Stimulated activated CD4-positive, alpha-beta T cell treated with anti-CD3 and anti-CD28 coated beads, Interleukin-1b, Interleukin-23, amount 100 ng/mL, for 1 hour (primary cell): ENCODE results near the gene OBSCN.

Experiments
- DNase-seq, 2 donors: peaks; one replicate each; pipeline ENCODE4 v3.0.0-alpha.2; 2020; ENCODE audit warnings: low read depth in 2 of 2

Gene OBSCN

DNA sequence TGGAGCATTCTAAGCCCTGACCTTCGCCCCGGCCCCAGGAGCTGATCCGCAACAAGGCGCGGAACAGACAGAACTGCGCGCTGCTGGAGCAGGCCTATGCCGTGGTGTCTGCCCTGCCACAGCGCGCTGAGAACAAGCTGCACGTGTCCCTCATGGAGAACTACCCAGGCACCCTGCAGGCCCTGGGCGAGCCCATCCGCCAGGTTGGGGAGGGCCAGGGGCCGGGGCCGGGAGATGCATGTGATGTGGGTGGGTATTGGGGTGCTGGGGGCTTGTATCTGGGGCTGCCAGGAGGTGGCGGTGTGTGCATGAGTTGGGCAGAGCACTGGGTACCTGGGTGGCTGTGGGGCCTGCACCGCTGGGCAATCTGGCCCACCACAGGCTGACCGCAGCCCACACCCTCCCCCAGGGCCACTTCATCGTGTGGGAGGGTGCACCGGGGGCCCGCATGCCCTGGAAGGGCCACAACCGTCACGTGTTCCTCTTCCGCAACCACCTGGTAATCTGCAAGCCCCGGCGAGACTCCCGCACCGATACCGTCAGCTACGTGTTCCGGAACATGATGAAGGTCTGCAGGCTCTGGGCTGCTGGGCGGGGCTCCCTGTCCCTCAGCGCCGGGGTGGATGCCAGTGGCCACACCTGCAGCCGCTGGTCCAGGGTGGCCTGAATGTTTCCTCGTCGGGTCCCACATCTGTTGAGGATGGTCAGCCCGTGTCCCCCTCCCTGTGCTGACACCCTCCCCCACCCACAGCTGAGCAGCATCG lies 133.0 kb downstream of the OBSCN start:
- no peak for DNase-seq

GRCh38 chr1:228341450-228341813 lies 133.6 kb downstream of the OBSCN start:
- DNase-seq = no peak

- no peak for DNase-seq
Measured at GRCh38 chr1:228341814-228342626, 134.2 kb downstream of the OBSCN start.

DNA sequence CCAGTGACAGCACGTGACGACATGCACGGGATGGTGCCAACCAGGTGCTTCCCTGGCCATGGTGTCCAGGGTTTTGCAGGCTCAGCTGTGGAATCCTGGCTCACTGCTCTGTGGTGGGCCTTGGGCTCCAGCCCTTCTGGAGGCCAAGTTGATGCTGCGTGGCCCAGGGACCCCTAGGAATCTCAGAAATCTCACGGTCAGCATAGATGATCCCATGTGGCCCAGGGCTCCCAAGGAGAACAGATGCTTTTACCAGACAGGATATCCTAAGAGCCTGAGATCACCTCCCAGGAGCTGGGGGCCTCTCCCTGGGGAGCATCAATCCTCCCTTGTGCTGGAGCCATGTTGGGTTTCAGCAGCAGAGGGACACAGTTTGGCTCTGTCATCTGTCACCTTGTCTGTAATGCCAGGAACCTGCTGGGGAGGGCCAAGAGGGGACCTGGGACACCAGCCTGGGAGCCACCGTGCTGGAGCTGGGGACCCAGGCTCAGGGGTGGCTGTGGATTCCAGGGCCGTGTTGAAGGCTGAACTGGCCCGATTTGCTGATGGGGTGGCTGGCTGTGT lies 134.9 kb downstream of the OBSCN start:
- no peak for DNase-seq

DNA sequence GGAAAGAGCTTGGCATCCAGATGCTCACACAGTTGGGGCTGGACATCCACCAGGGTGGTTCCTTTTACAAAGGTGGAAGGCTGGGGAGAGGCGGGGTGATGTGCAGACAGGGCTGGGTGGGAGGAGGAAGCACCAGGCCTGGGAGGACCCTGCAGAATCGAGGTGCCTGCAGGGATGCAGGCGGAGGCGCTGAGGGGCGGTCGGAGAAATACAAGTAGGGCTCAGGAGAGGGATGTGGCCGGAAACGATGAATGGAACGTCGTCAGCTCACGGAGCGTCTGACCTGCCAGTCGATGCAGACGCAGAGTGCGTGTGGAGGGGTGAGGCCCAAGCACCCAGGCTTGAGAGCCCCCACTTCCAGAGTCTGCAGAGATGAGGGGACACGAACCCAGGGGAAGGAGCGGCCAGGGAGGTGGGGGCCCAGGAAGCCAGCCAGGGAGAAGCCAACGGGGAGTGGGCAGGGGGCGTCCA lies 135.4 kb downstream of the OBSCN start:
- DNase-seq = no peak

DNA sequence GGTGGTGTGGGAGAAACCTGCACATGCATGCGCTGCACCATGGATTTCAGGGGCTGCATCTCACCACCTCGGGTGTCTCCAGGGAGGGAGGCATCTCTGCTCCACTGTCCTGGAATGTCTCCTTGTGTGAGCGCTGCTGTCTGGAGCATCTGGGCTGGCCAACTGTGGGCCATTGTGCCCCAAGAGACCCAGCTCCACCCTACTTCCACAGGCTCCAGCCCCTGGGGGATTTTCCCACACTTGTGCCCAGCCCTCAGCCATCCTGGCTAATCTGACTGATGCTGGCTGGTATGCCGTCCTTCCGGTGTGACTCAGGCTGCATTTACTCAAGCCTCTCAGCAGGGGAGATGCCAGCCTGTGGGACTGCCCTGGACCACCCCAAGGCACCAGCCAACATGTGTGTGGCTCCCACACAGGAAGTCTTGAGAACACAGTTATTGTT lies 136.8 kb downstream of the OBSCN start:
- no peak for DNase-seq

- no peak for DNase-seq
Measured at GRCh38 chr1:228345201-228345930, 137.5 kb downstream of the OBSCN start.

- no peak for DNase-seq
Measured at GRCh38 chr1:228346731-228347130, 138.9 kb downstream of the OBSCN start.

- no peak for DNase-seq
Measured at GRCh38 chr1:228347181-228347580, 139.3 kb downstream of the OBSCN start.

GRCh38 chr1:228348708-228349467 lies 141.0 kb downstream of the OBSCN start:
- no peak for DNase-seq

GRCh38 chr1:228349701-228350171 lies 141.9 kb downstream of the OBSCN start:
- DNase-seq = no peak

- DNase-seq = no peak
Measured at GRCh38 chr1:228350179-228350742, 142.4 kb downstream of the OBSCN start.

DNA sequence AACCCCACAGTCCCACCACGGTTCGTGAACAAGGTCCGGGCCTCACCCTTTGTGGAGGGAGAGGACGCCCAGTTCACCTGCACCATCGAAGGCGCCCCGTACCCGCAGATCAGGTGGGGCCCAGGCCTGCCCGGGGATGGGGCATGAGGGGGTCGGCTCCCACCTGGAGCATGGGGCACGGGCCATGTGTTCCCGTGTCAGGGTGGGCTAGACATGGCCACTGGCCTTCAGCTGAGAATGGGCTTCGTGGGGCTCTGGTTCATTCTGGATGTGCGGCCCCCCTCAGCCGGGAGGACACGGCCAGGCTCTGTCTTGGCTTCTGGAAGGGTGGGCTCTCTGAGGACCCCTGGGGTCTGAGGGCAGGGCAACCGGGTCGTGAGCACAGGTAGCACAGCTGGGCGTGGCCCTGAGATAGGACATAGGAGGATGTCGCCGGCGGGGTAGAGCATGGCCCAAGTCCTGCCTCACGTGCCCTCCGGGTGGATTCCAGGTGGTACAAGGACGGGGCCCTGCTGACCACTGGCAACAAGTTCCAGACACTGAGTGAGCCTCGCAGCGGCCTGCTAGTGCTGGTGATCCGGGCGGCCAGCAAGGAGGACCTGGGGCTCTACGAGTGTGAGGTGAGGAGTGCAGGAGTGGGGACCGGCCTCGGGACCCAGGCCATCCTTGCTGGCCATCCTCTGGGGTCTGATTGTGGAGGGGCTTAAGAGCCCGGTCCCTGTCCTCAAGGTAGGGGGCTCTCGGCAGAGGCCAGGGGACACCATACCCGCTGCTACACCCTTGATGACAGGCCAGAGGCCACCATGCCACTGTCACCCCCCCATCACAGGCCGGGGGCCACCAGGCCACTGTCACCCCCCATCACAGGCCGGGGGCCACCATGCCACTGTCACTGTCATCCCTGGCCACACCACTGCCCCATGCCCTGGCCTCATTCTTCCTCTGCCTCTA lies 143.3 kb downstream of the OBSCN start:
- no peak for DNase-seq

GRCh38 chr1:228351850-228352249 lies 144.0 kb downstream of the OBSCN start:
- DNase-seq = no peak

- no peak for DNase-seq
Measured at GRCh38 chr1:228352677-228353481, 145.0 kb downstream of the OBSCN start.

- DNase-seq = no peak
Measured at GRCh38 chr1:228353601-228354371, 145.9 kb downstream of the OBSCN start.

GRCh38 chr1:228354390-228355320 lies 146.8 kb downstream of the OBSCN start:
- no peak for DNase-seq
